ENCODE data around the gene OGT. TPM values are rescaled to one million over a fixed set of nuclear protein-coding genes. Genes with fewer than 3 reads are reported as not detected.
A peak's percentile ranks its signal among the peaks of the same experiment; 100 is the strongest.

OGT gene
- total RNA-seq, 4 donors from 2014 or later = 49.6 to 156 (median 88.8) TPM

GRCh38 chrX:71537743-71538142 lies 4.8 kb downstream of the OGT start:
- Histone ChIP-seq H3K36me3 (no peaks in the 10 kb centered on the region), H3K4me1 (peaks cover 0 to 64% (median 12%) of the 10 kb centered on the region in 3 donors), H3K27me3 (no peaks in the 10 kb centered on the region), H3K4me3 (peak overlapping the region in 1 of 2 donors; percentile 6), H3K27ac (no peak overlapping the region), H3K9me3 (no peaks in the 10 kb centered on the region)
- no peak for ATAC-seq
- 67 to 81% methylated on average over 4 to 5 of the region's 9 CpGs for WGBS, 2 donors (ENCODE audit: low coverage in 1 of 2)
- TF ChIP-seq CTCF (IDR thresholded peaks at IDR 0.05) (no peak), POLR2A (IDR thresholded peaks at IDR 0.05) (no peak), POLR2AphosphoS5 (IDR thresholded peaks at IDR 0.05) (no peak), EP300 (IDR thresholded peaks at IDR 0.05) (no peak)

GRCh38 chrX:71540801-71541200 lies 7.9 kb downstream of the OGT start:
- H3K4me1 ChIP-seq = peaks cover 0 to 95% (median 16%) of the 10 kb centered on the region in 3 donors
- 30 to 43% methylated on average over 2 to 3 of the region's 3 CpGs for WGBS, 2 donors (ENCODE audit: low coverage in 1 of 2)
- no peak for ATAC-seq

GRCh38 chrX:71541210-71542022 lies 8.5 kb downstream of the OGT start:
- no peak for ATAC-seq
- 20 to 48% methylated on average over 5 to 7 of the region's 8 CpGs for WGBS, 2 donors (ENCODE audit: low coverage in 1 of 2)
- no peak overlapping the region for H3K4me3 ChIP-seq
- peaks cover 0 to 95% (median 16%) of the 10 kb centered on the region in 3 donors for H3K4me1 ChIP-seq
- H3K9me3 ChIP-seq = no peaks in the 10 kb centered on the region
- H3K36me3 ChIP-seq = peaks cover 0 to 12% of the 10 kb centered on the region in 2 donors
- H3K27ac ChIP-seq = peak overlapping the region in 1 of 4 donors; percentile 13
- no peaks in the 10 kb centered on the region for H3K27me3 ChIP-seq
- TF ChIP-seq CTCF (IDR thresholded peaks at IDR 0.05) = no peak
- no peak for TF ChIP-seq POLR2A (IDR thresholded peaks at IDR 0.05)
- TF ChIP-seq POLR2AphosphoS5 (IDR thresholded peaks at IDR 0.05) = no peak
- TF ChIP-seq EP300 (IDR thresholded peaks at IDR 0.05) = no peak

More at GRCh38 chrX:71540801-71541200, 7.9 kb downstream of the OGT start:
- TF ChIP-seq EP300 (IDR thresholded peaks at IDR 0.05) = no peak
- H3K9me3 ChIP-seq = no peaks in the 10 kb centered on the region
- no peaks in the 10 kb centered on the region for H3K27me3 ChIP-seq
- peaks cover 0 to 6% of the 10 kb centered on the region in 2 donors for H3K36me3 ChIP-seq
- H3K4me3 ChIP-seq = no peak overlapping the region
- H3K27ac ChIP-seq = no peak overlapping the region

GRCh38 chrX:71542411-71542810 lies 9.5 kb downstream of the OGT start:
- H3K36me3 ChIP-seq = peaks cover 0 to 22% of the 10 kb centered on the region in 2 donors
- peaks cover 0 to 86% (median 16%) of the 10 kb centered on the region in 3 donors for H3K4me1 ChIP-seq
- no peak for ATAC-seq
- H3K4me3 ChIP-seq = no peak overlapping the region
- 50 to 63% methylated on average over 1 of the region's 1 CpG for WGBS, 2 donors (ENCODE audit: low coverage in 1 of 2)
- no peaks in the 10 kb centered on the region for H3K27me3 ChIP-seq
- TF ChIP-seq EP300 (IDR thresholded peaks at IDR 0.05) (no peak), POLR2AphosphoS5 (IDR thresholded peaks at IDR 0.05) (no peak), CTCF (IDR thresholded peaks at IDR 0.05) (no peak), POLR2A (IDR thresholded peaks at IDR 0.05) (no peak)
- H3K9me3 ChIP-seq = no peaks in the 10 kb centered on the region
- peak overlapping the region in 1 of 4 donors; percentile 49 for H3K27ac ChIP-seq

GRCh38 chrX:71542825-71543224 lies 9.9 kb downstream of the OGT start:
- Histone ChIP-seq H3K27me3 (no peaks in the 10 kb centered on the region), H3K4me3 (no peak overlapping the region), H3K27ac (peak overlapping the region in 3 of 4 donors; percentile 8 to 49 (median 35)), H3K4me1 (peaks cover 0 to 81% (median 16%) of the 10 kb centered on the region in 3 donors), H3K36me3 (peaks cover 0 to 26% of the 10 kb centered on the region in 2 donors), H3K9me3 (no peaks in the 10 kb centered on the region)
- no peak for ATAC-seq
- TF ChIP-seq POLR2AphosphoS5 (IDR thresholded peaks at IDR 0.05) (no peak), EP300 (IDR thresholded peaks at IDR 0.05) (no peak), CTCF (IDR thresholded peaks at IDR 0.05) (no peak), POLR2A (IDR thresholded peaks at IDR 0.05) (no peak)
- 71 to 85% methylated on average over 2 of the region's 2 CpGs for WGBS, 2 donors (ENCODE audit: low coverage in 1 of 2)

Measured in gastroesophageal sphincter (tissue), 4 donors.